ENCODE data around the gene CNTNAP2. TPM values are rescaled to one million over a fixed set of nuclear protein-coding genes. Genes with fewer than 3 reads are reported as not detected.

Gene CNTNAP2
- total RNA-seq, 1 experiment from 2014 or later: 42.5 TPM

DNA sequence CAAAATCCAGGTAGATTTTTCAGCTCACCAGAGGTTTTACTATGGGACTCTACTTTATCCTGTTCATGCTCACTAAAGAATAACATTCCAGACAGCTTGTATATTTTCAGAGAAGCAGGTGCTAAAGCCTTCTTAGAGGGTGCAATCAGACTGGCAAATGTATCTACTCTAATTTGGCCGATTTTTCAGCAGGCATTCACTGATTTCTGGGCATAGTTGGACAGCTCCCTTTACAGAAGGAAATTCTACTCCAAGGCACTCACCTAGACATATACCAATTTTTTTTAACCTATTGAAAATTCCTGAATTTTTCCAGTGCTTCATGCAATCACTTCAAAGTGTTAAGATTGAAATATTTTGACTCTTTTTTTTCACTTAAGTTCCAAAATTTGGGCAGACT, 3.8 kb upstream of the CNTNAP2 start:
- H3K4me1 Mint-ChIP-seq (ENCODE audit: low read depth, unreplicated experiment): peaks cover 12% of the 10 kb centered on the region
- intact Hi-C loops (cut with micrococcal nuclease; ENCODE audit: unreplicated experiment): no loop called here
- Histone ChIP-seq H3K9me3 (no peaks in the 10 kb centered on the region), H3K4me1 (no peaks in the 10 kb centered on the region), H3K27me3 (replicated peaks; ENCODE audit: control insufficient read depth, insufficient read depth, low read length) (no peaks in the 10 kb centered on the region; the same call in 1 of the 2 replicates), H3K4me3 (ENCODE audit: low read depth, low read length) (no peak overlapping the region), H3K36me3 (ENCODE audit: control insufficient read depth, insufficient read depth, low read length) (no peaks in the 10 kb centered on the region)
- no TSS peak for BruUV-seq (replicated peaks)
- H3K27me3 Mint-ChIP-seq (ENCODE audit: insufficient read depth, unreplicated experiment): peaks cover 10% of the 10 kb centered on the region
- POLR2A ChIA-PET: no interaction called here
- DNase-seq: no peak
- no peak overlapping the region for H3K27ac Mint-ChIP-seq (ENCODE audit: unreplicated experiment)
- no peaks in the 10 kb centered on the region for H3K9me3 Mint-ChIP-seq (ENCODE audit: unreplicated experiment)
- H3K4me3 Mint-ChIP-seq (ENCODE audit: unreplicated experiment): no peak overlapping the region
- CTCF ChIA-PET: no interaction called here
- H3K36me3 Mint-ChIP-seq (ENCODE audit: insufficient read depth, unreplicated experiment): no peaks in the 10 kb centered on the region
- TF ChIP-seq, protein P1, sequence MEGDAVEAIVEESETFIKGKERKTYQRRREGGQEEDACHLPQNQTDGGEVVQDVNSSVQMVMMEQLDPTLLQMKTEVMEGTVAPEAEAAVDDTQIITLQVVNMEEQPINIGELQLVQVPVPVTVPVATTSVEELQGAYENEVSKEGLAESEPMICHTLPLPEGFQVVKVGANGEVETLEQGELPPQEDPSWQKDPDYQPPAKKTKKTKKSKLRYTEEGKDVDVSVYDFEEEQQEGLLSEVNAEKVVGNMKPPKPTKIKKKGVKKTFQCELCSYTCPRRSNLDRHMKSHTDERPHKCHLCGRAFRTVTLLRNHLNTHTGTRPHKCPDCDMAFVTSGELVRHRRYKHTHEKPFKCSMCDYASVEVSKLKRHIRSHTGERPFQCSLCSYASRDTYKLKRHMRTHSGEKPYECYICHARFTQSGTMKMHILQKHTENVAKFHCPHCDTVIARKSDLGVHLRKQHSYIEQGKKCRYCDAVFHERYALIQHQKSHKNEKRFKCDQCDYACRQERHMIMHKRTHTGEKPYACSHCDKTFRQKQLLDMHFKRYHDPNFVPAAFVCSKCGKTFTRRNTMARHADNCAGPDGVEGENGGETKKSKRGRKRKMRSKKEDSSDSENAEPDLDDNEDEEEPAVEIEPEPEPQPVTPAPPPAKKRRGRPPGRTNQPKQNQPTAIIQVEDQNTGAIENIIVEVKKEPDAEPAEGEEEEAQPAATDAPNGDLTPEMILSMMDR (IDR thresholded peaks at IDR 0.05; ENCODE audit: insufficient read depth in 1 of 2, low read depth in 1 of 2, low read length in 1 of 2, severe bottlenecking in 1 of 2, unreplicated experiment in 1 of 2): no peak

DNA sequence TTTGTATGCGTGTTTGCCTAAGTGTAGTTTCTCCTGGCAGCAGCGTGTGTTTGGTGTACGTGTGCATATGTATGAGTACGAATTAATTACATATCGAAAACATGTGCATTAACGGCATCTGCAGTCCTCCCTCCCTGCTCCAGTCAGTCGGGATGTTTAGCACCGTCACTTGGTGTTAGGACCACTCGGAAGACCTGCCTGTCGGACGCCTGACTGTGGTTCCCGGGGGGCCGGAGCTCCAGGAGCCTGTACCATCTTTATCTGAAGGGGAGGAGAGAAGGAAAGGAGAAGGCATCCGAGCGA, 1.1 kb upstream of the CNTNAP2 start:
- Histone ChIP-seq H3K4me1 (no peaks in the 10 kb centered on the region), H3K9me3 (no peaks in the 10 kb centered on the region), H3K27me3 (replicated peaks; ENCODE audit: control insufficient read depth, insufficient read depth, low read length) (no peaks in the 10 kb centered on the region; the same call in 1 of the 2 replicates), H3K4me3 (ENCODE audit: low read depth, low read length) (no peak overlapping the region), H3K36me3 (ENCODE audit: control insufficient read depth, insufficient read depth, low read length) (no peaks in the 10 kb centered on the region)
- DNase-seq: no peak
- TF ChIP-seq, protein P1 (IDR thresholded peaks at IDR 0.05; ENCODE audit: insufficient read depth in 1 of 2, low read depth in 1 of 2, low read length in 1 of 2, severe bottlenecking in 1 of 2, unreplicated experiment in 1 of 2): no peak
- intact Hi-C loops (cut with micrococcal nuclease; ENCODE audit: unreplicated experiment): no loop called here
- Mint-ChIP-seq H3K36me3 (ENCODE audit: insufficient read depth, unreplicated experiment) (no peaks in the 10 kb centered on the region), H3K27ac (ENCODE audit: unreplicated experiment) (no peak overlapping the region), H3K4me3 (ENCODE audit: unreplicated experiment) (peak overlapping the region; percentile 81), H3K9me3 (ENCODE audit: unreplicated experiment) (no peaks in the 10 kb centered on the region), H3K27me3 (ENCODE audit: insufficient read depth, unreplicated experiment) (peaks cover 11% of the 10 kb centered on the region), H3K4me1 (ENCODE audit: low read depth, unreplicated experiment) (peaks cover 12% of the 10 kb centered on the region)
- ChIA-PET POLR2A (no interaction called here), CTCF (no interaction called here)
- no TSS peak for BruUV-seq (replicated peaks)

DNA sequence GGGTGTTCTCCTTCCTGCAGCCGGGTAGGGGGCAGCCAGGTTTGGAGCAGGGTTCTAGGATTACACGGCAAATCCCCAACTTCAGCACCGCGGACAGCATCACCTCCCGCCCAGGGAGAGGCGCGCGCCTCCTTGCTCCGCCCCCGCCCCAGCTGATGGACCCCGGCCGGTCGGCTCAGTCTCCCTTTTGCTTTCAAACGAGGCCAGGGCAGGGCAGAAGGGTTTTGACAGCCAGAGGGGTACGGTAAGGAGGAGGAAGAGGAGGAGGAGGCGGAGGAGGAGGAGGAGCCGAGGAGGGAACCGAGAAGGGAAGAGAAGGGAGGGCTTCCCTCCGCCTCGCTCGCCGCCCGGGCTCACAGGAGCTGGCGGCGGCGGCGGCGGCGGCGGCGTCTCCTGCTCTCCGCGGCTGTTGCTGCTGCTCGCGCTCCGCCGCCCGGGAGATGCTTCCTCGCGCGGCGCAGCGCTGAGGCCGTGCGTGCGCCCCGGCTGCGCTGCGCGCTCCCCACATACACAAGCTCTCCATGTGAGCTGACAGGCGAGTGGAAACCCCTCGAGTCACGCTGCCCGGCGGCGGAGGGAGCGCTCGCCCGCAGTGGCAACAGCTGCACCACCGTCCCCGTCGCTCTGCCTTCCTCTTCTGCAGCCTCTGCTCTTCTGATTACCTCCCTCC, 615 bp upstream of the CNTNAP2 start:
- Histone ChIP-seq H3K36me3 (ENCODE audit: control insufficient read depth, insufficient read depth, low read length) (no peaks in the 10 kb centered on the region), H3K4me1 (no peaks in the 10 kb centered on the region), H3K4me3 (ENCODE audit: low read depth, low read length) (peak overlapping the region; percentile 21), H3K9me3 (no peaks in the 10 kb centered on the region), H3K27me3 (replicated peaks; ENCODE audit: control insufficient read depth, insufficient read depth, low read length) (no peaks in the 10 kb centered on the region; the same call in 1 of the 2 replicates)
- Mint-ChIP-seq H3K9me3 (ENCODE audit: unreplicated experiment) (no peaks in the 10 kb centered on the region), H3K27ac (ENCODE audit: unreplicated experiment) (no peak overlapping the region), H3K27me3 (ENCODE audit: insufficient read depth, unreplicated experiment) (peaks cover 11% of the 10 kb centered on the region), H3K4me3 (ENCODE audit: unreplicated experiment) (peak overlapping the region; percentile 81), H3K36me3 (ENCODE audit: insufficient read depth, unreplicated experiment) (no peaks in the 10 kb centered on the region), H3K4me1 (ENCODE audit: low read depth, unreplicated experiment) (peaks cover 12% of the 10 kb centered on the region)
- DNase-seq: peak; percentile 67 to 75
- TF ChIP-seq, protein P1 (IDR thresholded peaks at IDR 0.05; ENCODE audit: insufficient read depth in 1 of 2, low read depth in 1 of 2, low read length in 1 of 2, severe bottlenecking in 1 of 2, unreplicated experiment in 1 of 2): no peak
- no TSS peak for BruUV-seq (replicated peaks)
- POLR2A ChIA-PET: no interaction called here
- CTCF ChIA-PET: no interaction called here
- intact Hi-C loops (cut with micrococcal nuclease; ENCODE audit: unreplicated experiment): no loop called here

Measured in Caco-2 (cell line).